ENCODE data around the gene PANK3.
"Not testable (repeated sequence)": the region's sequence is repeated elsewhere in the genome, so short reads cannot be mapped to it uniquely, and the experiment has no call there.

PANK3 gene

DNA sequence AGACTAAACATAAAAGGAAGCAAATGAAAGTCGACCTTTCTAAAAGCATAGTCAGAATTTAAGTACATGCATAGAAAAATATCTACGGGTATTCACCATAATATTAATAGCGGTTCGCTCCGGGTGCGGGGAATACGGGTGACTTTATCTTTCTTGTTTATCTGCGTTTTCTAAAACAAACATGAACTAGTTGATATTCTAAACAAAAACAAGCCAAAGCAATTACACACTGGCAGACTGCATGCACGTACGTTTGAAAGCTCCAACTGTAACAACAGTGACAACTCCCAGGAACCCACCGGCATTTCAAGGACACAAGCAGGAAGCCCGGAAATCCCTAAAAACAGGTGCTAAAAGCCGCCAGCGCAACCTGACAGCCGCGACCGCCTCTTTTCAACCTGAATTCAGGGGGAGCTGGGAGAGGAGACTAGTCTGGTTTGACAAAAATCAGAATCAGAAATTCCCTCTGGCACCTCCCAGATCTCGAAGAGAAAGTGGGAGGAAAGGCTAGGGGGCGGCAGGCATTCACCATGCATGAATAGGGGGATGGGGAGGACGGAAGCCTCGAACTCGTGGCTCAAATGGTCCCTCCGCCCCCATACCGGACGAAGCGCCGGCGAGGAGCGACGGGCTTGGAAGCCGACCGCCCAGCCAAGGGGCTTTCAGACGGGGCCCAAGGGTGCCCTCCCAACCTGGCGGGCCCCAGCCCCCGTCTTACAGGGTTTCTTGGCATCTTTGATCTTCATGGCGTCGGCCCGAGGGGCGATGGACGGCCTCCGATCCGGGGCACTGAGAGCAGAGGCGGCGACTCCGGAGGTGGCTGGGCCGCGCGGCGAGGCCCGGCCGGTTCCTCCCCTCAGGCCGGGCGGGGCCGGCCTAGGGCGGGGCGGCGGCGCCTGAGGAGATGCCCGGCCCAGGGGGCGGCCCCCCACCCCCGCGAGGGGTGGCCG lies at the start of gene PANK3:
PANK3 (minus strand) TSS at position 831 of the 950 bp plus-strand sequence; CDS start at position 746, 85 bp downstream.
- DNase-seq = no peak

DNA sequence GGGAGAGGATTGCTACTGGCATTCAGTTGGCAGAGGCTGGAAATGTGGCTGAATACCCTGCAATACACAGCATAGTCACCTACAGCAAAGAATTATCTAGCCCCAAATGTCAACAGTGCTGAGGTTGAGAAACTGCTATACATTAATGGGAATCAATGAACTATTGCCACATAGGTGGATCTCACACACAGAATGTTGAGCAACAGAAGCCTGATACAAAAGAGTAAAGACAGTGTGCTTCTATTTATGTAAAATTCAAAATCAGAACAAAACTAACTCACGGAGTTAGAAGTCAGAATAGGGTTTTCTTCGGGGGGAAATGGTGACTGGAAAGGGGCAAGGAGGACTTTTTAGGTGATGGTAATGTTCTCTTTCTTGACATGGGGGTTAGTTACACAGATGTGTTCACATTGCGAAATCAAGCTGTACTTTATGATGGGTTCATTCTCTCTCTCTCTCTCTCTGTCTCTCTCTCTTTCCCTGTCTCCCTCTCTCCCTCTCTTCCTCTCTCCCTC lies 45.7 kb upstream of the PANK3 start:
- DNase-seq = no peak

DNA sequence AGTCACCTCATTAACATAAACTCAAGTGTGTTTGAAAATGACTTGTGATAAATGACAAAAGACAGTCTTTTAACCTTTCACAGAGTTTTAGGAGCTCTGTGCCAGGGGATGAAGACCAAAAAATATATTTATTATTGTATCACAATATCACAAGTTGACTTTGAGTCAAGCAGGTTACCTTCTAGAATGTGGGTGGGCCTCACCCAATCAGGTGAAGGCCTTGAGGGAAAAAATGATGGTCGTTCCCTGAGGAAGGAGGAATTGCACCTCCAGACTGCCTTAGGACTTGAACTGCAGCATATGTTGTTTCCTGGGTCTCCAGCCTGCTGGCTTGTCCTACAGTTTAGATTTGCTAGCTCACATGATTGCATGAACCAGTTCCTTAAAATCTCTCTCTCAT lies 41.6 kb upstream of the PANK3 start:
- DNase-seq = no peak

DNA sequence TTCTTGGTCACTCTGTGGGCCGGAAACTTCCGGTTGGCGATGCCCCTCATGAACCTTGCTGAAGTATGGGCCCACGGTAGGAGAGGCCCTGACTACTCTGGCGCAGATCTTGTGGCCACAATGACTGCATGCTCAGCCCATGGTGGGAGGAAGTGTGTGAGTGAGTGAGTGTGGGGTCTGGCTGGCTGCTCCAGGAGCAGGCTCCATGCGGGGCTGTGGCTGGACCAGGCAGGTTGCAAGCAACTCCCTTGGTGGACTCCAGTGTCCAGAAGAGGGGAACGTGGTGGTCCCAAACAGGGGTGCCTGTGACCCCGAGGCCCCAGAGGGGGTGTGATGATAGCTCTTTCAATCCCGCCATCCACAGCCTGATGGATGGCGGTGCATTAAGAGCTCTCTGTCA lies 35.5 kb upstream of the PANK3 start:
- no peak for DNase-seq

DNA sequence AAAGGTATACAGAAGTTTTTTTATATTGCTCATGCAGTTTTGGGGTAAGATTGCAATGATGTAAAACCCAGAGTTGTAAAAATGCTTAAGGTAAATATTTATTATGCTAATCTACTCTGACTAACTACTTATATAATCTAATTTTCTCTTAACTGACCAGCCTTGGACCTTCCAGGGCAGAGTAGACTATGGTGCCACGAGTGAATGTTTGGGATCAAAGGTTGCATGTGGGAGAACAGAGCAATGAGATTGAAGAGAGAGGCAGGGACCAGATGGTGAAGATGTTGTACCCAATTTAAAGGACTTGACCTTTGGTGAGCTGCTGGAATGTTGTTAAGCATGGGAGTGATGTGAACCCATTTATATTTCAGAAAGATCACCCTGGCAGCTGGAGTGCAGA lies 34.8 kb upstream of the PANK3 start:
- no peak for DNase-seq

DNA sequence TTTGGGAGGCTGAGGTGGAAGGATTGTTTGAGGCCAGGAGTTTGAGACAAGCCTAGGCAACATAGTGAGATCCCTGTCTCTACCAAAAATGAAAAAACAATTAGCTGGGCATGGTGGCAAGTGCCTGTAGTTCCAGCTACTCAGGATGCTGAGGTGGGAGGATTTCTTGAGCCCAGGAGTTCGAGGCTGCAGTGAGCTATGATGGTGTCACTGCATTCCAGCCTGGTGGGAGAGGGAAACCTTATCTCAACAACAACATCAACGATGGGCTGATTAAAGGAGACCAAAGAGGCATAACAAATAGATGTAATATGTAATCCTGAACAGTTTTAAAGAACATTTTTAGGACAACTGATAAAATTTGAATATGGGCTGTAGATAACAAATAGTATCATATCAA lies 34.2 kb upstream of the PANK3 start:
- no peak for DNase-seq

DNA sequence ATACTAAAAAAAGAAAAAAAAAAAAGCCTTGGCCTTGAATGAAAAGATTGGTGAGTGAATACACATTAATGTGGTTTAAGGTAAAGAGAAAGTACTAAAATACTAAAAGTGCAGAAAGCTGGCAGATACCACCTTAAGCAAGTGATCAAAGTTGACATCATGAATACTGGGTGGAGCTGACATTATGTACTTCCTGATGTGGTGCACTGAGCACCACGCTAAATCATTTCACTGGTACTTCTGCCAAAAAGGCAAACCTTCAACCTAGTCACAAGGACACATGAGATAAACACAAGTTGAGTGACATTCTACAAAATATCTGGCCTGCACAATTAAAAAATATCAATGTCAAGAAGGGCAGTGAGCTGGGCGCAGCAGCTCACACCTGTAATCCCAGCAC lies 33.8 kb upstream of the PANK3 start:
- DNase-seq = no peak

DNA sequence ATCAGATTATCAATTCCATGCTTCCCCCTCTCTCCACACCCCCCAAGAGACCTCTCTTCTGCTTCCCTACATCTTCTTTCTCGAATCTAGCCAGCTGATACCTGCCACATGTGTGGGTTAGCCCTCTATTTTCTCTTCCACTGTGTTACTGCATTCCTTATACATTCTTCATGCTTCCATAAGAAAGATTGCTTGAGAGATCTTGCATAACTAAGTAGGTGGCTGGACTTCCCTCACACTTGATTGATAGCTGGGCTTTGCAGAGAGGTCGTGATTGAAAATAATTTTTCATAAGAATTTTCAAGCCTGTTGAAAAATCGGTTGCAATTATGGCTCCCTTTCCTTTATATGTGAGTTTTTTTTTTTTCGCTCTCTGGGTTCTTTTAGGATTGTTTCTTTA lies 33.0 kb upstream of the PANK3 start:
- no peak for DNase-seq

DNA sequence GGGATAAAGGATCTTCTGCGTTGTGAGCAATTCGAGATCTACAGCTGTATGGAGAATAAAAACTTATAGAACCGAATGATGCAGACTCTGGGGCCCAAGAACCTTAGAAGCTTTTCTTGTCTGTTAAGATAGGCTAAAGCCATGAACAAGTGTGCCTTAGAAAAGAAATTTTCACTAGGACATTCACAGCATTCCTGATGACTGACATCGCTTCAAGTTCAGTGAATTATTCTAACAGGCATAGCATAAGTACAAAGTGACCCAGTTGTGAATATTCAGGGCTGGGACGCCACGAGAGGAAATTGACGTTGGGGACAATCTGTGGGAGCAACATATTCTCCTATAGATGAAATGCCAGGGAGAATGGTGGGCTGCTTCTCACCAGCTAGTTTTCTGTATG lies 32.0 kb upstream of the PANK3 start:
- no peak for DNase-seq

DNA sequence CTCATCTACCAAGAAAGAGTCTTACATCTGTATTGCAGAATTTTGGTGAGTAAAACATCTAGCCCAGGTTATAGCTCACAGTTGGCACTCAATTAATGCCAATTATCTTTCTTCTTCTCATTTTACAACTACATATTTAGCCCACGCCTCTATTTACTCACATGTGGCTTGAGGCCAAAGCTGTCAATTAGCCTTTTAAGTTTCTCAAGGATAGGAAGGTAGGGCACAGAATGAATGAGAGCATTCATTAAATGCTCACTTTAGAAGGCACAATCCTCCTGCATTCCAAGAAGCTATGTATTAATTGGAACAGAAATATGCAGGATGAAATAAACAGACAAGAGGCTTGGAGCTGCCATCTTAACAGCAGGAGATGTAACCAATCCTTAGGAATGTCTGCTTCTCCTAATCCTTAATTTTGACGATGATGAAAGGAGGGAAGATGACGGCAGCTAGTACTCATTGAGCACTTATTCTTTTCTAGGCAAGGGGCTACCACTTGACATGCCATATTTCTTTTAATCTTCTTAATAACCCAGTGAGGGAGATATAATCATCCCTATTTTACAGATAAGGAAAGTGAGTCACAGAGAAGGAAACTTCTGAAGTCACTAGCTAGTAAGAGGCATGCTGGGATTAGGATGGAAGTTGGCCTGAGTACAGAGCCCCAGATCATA lies 30.8 kb upstream of the PANK3 start:
- no peak for DNase-seq

DNA sequence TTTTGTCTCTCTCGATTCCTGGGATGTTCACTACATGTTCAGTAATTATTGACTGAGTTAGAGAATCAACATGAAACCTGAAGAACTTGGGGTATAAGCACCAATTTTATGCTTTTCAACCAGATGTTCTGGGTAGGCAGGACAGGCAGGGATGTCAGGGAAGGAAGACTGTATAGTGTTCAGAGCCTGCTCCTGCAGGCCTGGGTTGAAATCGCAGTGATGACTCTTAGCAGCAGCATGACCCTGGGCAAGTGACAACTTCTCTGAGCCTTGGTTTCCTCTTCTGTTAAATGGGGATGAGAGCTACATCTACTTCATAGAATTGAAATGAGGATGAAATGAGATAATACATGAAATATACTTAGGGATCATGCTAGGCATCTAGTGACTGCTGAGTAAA lies 29.7 kb upstream of the PANK3 start:
- DNase-seq = no peak

DNA sequence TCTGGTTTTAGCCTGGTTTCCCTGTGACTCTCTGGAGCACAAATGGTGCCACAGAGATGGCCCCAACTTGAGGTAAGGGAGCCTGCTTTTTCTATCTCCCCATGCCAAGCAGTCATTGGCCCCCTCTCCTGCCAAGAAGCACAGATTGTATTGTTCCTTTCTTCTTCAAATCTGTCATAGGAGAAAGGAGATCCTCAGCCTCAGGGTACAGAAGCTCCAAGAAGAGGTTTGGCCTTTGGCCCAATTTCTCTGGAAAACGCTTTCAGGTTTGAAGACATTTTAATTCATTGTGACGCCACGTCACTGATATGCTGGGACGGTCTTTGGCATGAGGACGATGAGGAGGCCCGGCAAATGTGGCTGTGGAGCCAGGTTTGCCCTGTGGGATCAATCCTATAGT lies 29.2 kb upstream of the PANK3 start:
- DNase-seq = no peak

DNA sequence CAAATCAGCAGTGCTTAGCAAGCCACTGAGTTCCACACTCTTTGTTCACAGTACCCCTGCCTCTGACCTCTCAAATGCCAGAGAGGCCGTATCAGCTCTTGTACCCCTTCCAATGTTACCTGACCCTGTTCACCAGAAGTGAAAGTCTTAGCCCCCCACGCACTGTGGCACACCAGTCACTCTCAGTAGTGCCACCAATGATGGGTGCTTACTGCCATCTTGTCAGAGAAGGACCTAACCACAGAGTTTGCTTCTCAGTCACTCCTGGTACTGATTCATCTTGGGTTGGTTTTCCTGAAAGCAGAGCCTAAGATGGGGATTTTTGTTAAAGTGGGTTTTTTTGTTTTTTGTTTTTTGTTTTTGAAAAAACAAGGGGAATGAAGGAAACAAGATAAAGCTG lies 28.8 kb upstream of the PANK3 start:
- DNase-seq = no peak

DNA sequence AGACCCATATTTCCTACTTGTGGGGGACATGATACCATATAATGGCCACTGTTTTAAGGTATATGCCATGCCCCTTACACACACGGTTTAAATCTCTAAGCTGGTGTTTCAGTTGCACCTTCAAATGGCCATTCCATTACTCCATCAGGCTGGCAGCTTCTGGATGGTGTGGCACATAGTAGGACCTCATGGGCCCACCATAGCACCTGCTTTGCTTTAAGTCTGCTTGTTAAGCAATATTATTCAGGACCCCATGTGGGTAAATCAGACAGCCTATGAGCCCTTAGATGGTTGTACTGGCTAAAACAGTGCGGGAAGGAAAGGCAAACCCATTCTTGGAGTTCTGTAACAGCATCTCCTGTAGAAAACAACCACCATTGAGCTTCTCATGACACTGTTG lies 27.4 kb upstream of the PANK3 start:
- no peak for DNase-seq

DNA sequence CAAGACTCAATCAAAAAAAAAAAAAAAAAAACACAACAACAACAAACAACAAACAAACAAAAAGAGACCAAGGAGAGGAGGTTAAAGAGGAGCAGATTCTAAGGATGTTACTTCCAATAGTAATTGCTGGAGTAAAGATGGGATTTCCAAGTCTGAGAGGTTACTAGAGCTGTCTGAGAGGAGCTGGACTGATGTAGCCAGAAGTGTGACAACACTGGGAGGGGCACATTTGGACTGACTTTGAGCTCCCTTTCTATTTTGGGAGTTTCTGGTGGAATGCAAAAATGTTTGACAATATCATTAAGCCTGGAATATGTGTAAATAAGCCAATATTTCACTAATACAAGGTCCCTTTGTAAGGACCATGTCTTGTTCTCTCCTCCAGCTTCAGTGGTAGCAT lies 25.3 kb upstream of the PANK3 start:
- DNase-seq = no peak

DNA sequence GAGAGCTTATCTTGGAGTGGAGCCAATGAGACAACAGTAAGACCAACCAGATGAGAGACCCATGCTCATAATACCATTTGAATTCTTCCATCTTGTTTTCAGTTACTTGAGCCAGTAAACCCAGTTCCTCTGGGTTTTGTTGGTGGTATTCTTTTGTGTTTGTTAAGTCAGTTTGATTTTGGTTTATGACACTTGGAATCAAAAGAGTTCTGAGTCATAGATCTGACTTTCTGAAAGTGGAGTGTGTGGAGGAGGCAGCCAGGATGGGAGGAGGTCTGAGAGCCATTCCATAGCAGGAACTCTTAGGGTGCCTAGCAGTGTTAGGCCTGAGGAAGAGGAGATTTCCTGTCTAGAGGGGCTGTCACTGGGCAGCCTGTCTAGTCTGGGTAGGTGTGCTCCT lies 24.6 kb upstream of the PANK3 start:
- DNase-seq = no peak

DNA sequence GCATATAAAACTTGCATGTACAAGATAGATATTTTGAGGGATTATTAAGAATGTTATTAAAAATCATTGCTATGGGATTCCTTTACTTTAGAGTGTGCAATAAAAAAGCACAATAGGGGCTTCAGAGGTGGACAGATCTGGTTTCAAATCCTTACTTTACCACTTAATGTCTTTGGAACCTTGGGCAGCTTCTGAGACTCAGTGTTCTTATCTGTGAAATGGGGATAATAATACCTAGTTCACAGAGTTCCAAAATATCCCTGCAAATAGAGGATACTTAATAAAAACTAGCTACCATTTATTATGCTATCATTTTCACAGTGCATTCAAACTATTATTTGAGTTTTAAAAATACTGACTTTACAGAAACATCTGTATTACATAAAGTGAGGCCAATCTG lies 23.3 kb upstream of the PANK3 start:
- no peak for DNase-seq

DNA sequence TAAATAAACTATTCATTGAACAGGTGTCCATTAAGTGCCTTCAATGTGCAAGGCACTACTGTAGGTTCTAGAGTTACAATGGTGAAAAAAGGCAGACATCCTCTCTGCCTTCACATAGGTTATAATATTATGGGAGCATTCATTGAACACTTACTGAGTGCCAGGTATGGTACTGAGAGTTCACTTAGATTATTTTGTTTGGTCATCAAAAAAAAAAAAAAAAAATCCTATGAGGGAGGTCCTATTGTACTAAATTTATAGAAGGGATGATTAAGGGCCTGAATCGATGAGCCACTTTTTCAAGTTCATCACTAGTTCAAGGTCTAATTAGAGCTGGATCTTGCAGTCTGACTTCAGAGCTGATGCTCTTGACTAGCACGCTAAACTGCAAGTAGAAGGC lies 22.8 kb upstream of the PANK3 start:
- DNase-seq = no peak

DNA sequence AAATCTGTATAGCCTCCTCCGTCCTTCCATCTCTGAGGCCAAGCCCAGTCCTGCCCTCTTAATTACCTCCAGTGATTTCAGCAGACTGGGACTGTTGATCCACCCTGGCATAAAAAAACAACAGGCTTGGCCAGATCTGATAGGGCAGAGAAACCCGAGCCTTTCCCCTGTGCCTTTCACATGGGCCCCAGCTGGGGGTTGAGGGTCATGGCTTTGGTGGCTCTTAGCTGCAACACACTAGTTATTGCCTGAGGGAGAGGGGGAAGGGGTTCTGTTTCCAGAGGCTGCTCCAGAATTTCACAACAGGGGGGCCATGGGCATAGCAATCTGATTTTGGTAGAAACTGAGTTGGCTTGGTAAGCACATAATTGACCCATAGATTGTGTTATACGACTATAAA lies 21.2 kb upstream of the PANK3 start:
- DNase-seq = no peak

DNA sequence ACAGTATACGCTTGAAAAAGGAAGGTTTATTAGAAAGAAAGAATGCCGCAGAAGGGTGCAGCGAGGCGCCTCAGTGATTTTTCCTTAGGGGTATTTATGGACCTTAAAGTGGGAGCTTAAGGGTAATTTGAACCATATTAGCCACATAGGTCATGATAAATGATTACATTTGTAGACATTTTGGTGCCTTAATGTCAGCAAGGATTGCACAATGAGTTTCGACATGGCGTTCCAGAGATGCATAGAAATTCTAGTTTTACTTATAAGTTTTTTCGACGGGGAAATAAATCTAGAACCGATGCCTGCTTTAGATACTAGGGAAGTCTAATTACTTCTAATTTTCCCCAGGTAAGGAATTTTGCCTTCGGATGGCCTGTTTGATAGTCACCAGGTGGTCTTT lies 20.7 kb upstream of the PANK3 start:
- no peak for DNase-seq

DNA sequence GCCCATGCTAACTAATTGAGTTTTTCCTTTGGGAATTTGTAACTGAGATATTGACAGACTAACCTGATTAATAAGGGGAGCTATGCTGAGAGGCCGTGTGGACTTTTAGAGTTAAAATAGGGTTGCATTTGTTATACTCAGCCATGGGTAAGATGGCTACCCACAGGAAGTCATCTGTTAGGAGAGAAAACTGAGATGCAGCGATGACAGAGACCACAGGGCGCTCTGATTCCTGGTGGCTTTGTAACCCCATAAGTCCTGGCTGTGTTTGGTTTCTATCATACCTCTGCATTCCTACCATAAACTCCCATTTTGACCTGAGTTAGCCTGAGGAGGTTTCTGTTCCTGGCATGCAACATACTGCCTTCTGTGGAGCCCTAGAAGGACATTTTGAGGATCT lies 19.5 kb upstream of the PANK3 start:
- DNase-seq = no peak

DNA sequence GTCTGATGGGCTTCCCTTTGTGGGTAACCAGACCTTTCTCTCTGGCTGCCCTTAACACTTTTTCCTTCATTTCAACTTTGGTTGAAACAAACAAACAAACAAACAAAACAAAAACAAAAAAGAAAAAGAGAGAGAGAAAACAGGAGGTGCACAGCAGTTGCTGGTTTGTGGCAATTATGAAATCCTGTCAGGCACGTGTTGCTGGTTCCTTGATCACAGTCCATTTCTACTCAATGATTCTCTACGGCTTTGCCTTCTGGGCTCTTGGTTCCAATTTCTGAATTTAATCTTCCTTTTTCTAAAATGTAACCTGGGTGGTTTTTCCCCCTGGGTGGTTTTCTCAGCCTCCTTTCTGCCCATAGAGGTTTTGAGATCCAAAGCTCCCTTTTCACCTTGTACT lies 17.8 kb upstream of the PANK3 start:
- DNase-seq = no peak

DNA sequence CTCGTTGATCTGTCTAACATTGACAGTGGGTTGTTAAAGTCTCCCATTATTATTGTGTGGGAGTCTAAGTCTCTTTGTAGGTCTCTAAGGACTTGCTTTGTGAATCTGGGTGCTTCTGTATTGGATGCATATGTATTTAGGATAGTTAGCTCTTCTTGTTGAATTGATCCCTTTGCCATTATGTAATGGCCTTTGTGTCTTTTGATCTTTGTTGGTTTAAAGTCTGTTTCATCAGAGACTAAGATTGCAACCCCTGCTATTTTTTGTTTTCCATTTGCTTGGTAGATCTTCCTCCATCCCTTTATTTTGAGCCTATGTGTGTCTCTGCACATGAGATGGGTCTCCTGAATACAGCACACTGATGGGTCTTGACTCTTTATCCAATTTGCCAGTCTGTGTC lies 17.0 kb upstream of the PANK3 start:
- not testable (repeated sequence) for DNase-seq

DNA sequence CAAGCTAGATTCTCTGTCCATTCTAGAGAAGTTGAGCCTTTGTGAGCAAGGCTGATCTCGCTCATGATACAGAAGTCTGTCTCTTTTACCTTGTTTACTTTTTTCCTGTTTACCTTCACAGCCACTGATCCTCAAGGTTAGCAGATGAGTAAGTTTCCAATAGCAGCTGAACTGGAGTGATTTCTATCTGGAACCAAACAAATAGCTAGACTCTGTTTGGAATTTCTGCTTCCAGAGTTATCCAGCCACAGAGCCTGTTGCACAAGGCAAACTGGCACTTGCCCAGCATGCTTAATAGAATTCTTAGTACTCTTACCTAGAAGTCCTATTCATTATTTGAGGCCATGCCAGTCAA lies 12.8 kb upstream of the PANK3 start:
- no peak for DNase-seq
